ENCODE data around the gene ESAM. TPM values are rescaled to one million over a fixed set of nuclear protein-coding genes. Genes with fewer than 3 reads are reported as not detected.

The ESAM gene
- polyA plus RNA-seq, 1 of the 3 experiments (the other 2 are of a cell fraction), result 1.3 TPM

- Histone ChIP-seq H3K4me3 (ENCODE audit: low read depth in 2 of 2, low read length in 1 of 2) (no peak overlapping the region), H3K4me2 (no peak overlapping the region), H3F3A (replicated peaks; ENCODE audit: insufficient read depth) (peaks cover 12% of the 10 kb centered on the region), H3K36me3 (replicated peaks in 1 of 2; ENCODE audit: control insufficient read depth in 1 of 2, insufficient read depth in 2 of 2, low read length in 1 of 2) (no peaks in the 10 kb centered on the region), H2AFZ (ENCODE audit: low read depth) (no peak overlapping the region), H3K4me1 (ENCODE audit: control insufficient read depth in 1 of 2, insufficient read depth in 2 of 2, low read depth in 1 of 2, low read length in 1 of 2) (peaks cover 11% of the 10 kb centered on the region in 2 experiments; a peak in 3 of 4 replicates), H3K9me2 (no peaks in the 10 kb centered on the region), H4K20me1 (ENCODE audit: insufficient read depth) (peaks cover 69% of the 10 kb centered on the region), H3K27ac (ENCODE audit: low read depth in 2 of 2, low read length in 1 of 2) (no peak overlapping the region), H3K9me3 (no peaks in the 10 kb centered on the region), H3K27me3 (ENCODE audit: insufficient read depth) (no peaks in the 10 kb centered on the region), H3K79me2 (ENCODE audit: insufficient read depth) (peaks cover 88% of the 10 kb centered on the region), H3K9ac (no peak overlapping the region)
- WGBS (ENCODE audit: low lambda C conversion rate), result 91% methylated on average over 3 of the region's 3 CpGs
- DNase-seq, result no peak
- no peak for TF ChIP-seq IRF3 (IDR thresholded peaks at IDR 0.05; ENCODE audit: low read depth, low read length)
- no peak for TF ChIP-seq CTCF (IDR thresholded peaks at IDR 0.05)
- ChIA-PET CTCF (interaction anchor here (3.4 to 10.4 kb wide), 3 partner anchors 33 to 153 kb away, joined by 20 to 70 read pairs (median 41); partner anchors contain the start of genes ESAM, SIAE and SPA17), POLR2A (no interaction called here)
Measured at GRCh38 chr11:124796312-124796711, 34.2 kb upstream of the ESAM start.

- TF ChIP-seq SMC3 (IDR thresholded peaks at IDR 0.05; ENCODE audit: low read depth, low read length) (peak; percentile 29; the same call in 1 of the 2 replicates), USF2 (IDR thresholded peaks at IDR 0.05; ENCODE audit: borderline replicate concordance, low read depth, low read length) (no peak), CTCF (IDR thresholded peaks at IDR 0.05) (peak; percentile 82), RAD21 (IDR thresholded peaks at IDR 0.05; ENCODE audit: low read length) (peak; percentile 67)
- H3K9me3 ChIP-seq, result no peaks in the 10 kb centered on the region
- ChIA-PET CTCF (interaction anchor here (0.6 to 10.4 kb wide), 37 partner anchors 8 to 642 kb away, joined by 3 to 70 read pairs (median 4); partner anchors contain the start of genes ESAM, ROBO3, SIAE and SPA17), POLR2A (no interaction called here)
- H3K79me2 ChIP-seq (ENCODE audit: insufficient read depth), result peaks cover 99% of the 10 kb centered on the region
- no peak overlapping the region for H3K9ac ChIP-seq
- H3K9me2 ChIP-seq, result no peaks in the 10 kb centered on the region
- H3K4me2 ChIP-seq, result no peak overlapping the region
- peak; percentile 52 for DNase-seq
- H3K4me1 ChIP-seq (ENCODE audit: control insufficient read depth in 1 of 2, insufficient read depth in 2 of 2, low read depth in 1 of 2, low read length in 1 of 2), result peaks cover 9 to 16% of the 10 kb centered on the region in 2 experiments; a peak in 3 of 4 replicates
- no peak overlapping the region for H3K27ac ChIP-seq (ENCODE audit: low read depth in 2 of 2, low read length in 1 of 2)
- H3K27me3 ChIP-seq (ENCODE audit: insufficient read depth), result no peaks in the 10 kb centered on the region
- H4K20me1 ChIP-seq (ENCODE audit: insufficient read depth), result peaks cover 93% of the 10 kb centered on the region
- no peak overlapping the region for H3K4me3 ChIP-seq (ENCODE audit: low read depth in 2 of 2, low read length in 1 of 2)
- 100% methylated on average over 2 of the region's 2 CpGs for WGBS (ENCODE audit: low lambda C conversion rate)
- peaks cover 12% of the 10 kb centered on the region for H3F3A ChIP-seq (replicated peaks; ENCODE audit: insufficient read depth)
- H2AFZ ChIP-seq (ENCODE audit: low read depth), result no peak overlapping the region
- H3K36me3 ChIP-seq (replicated peaks in 1 of 2; ENCODE audit: control insufficient read depth in 1 of 2, insufficient read depth in 2 of 2, low read length in 1 of 2), result no peaks in the 10 kb centered on the region
Measured at GRCh38 chr11:124793466-124794278, 31.6 kb upstream of the ESAM start.
